WTC11 (cell line): Measurements from ENCODE around the gene ENHO. TPM values are rescaled to one million over a fixed set of nuclear protein-coding genes. Genes with fewer than 3 reads are reported as not detected.

Source experiments
- ATAC-seq: fragments of 200-7000 bp; cut with Tn5 transposase; 2 replicates; pipeline ENCODE4 v1.10.0; 2021; ENCODE audit warnings: mild to moderate bottlenecking, moderate library complexity
- CTCF ChIA-PET: fragments of 300-600 bp; sonication (Branson Sonifier 250); formaldehyde crosslinking; loops from one replicate; lab custom pipeline; 2021; ENCODE audit warnings: antibody characterized with exemption; lab: Charles Lee
- POLR2A ChIA-PET: fragments of 350-600 bp; sonication (Branson Sonifier 250); formaldehyde crosslinking; loops from one replicate; lab custom pipeline; 2021; ENCODE audit warnings: antibody characterized with exemption; lab: Charles Lee
- DNase-seq: peaks from one replicate; pipeline ENCODE4 v3.0.0; 2021; ENCODE audit warnings: low spot score
- H3K27ac Mint-ChIP-seq: 2 replicates; pipeline ENCODE4 v1.8.0; 2021; ENCODE audit warnings: mixed read lengths
- H3K27me3 Mint-ChIP-seq: 2 replicates; pipeline ENCODE4 v1.8.0; 2021; ENCODE audit warnings: low read depth, mild to moderate bottlenecking, moderate library complexity, mixed read lengths
- H3K36me3 Mint-ChIP-seq: 2 replicates; pipeline ENCODE4 v1.8.0; 2021; ENCODE audit warnings: mixed read lengths
- H3K4me1 Mint-ChIP-seq: 2 replicates; pipeline ENCODE4 v1.8.0; 2022; ENCODE audit warnings: mixed read lengths
- H3K4me3 Mint-ChIP-seq: 2 replicates; pipeline ENCODE4 v1.8.0; 2021; ENCODE audit warnings: mild to moderate bottlenecking, moderate library complexity, mixed read lengths
- H3K9me3 Mint-ChIP-seq: 2 replicates; pipeline ENCODE4 v1.8.0; 2021; ENCODE audit warnings: mixed read lengths
- ATF1 ChIP-seq: sonication (generic); formaldehyde crosslinking; IDR thresholded peaks from 2 replicates; pipeline ENCODE4 v1.8.1; 2023; ENCODE audit warnings: mild to moderate bottlenecking, moderate library complexity, missing genetic modification reagents
- CREB1 ChIP-seq: sonication (generic); formaldehyde crosslinking; IDR thresholded peaks from 2 replicates; pipeline ENCODE4 v1.8.0; 2023; ENCODE audit warnings: mild to moderate bottlenecking, missing genetic modification reagents
- E2F4 ChIP-seq: sonication (generic); formaldehyde crosslinking; IDR thresholded peaks from 2 replicates; pipeline ENCODE4 v1.8.1; 2022; ENCODE audit warnings: low read depth, mild to moderate bottlenecking, moderate library complexity, missing genetic modification reagents, borderline replicate concordance
- FOXP4 ChIP-seq: sonication (generic); formaldehyde crosslinking; IDR thresholded peaks from 2 replicates; pipeline ENCODE4 v1.8.0; 2022; ENCODE audit warnings: mild to moderate bottlenecking, missing genetic modification reagents
- GTF2I ChIP-seq: fragments of 250-450 bp; sonication (Bioruptor Pico); conservative IDR thresholded peaks from 2 replicates; pipeline ENCODE4 v1.4.0; 2021; ENCODE audit warnings: mild to moderate bottlenecking
- JUN ChIP-seq: sonication (generic); formaldehyde crosslinking; IDR thresholded peaks from 2 replicates; pipeline ENCODE4 v1.8.0; 2023; ENCODE audit warnings: mild to moderate bottlenecking, missing genetic modification reagents
- NR2C2 ChIP-seq: sonication (generic); formaldehyde crosslinking; IDR thresholded peaks from 2 replicates; pipeline ENCODE4 v1.8.0; 2022; ENCODE audit warnings: mild to moderate bottlenecking, missing genetic modification reagents
- NR3C1 ChIP-seq: sonication (generic); formaldehyde crosslinking; conservative IDR thresholded peaks from 2 replicates; pipeline ENCODE4 v1.8.1; 2023; ENCODE audit warnings: low read depth, mild to moderate bottlenecking, missing genetic modification reagents
- RORB ChIP-seq: fragments of 250-450 bp; sonication (Bioruptor Pico); IDR thresholded peaks from 2 replicates; pipeline ENCODE4 v1.9.0; 2021; ENCODE audit warnings: mild to moderate bottlenecking
- SOX15 ChIP-seq: fragments of 250-450 bp; sonication (Bioruptor Pico); IDR thresholded peaks from 2 replicates; pipeline ENCODE4 v1.9.0; 2021; ENCODE audit warnings: mild to moderate bottlenecking
- STAT6 ChIP-seq: sonication (generic); formaldehyde crosslinking; conservative IDR thresholded peaks from 2 replicates; pipeline ENCODE4 v1.8.1; 2023; ENCODE audit warnings: mild to moderate bottlenecking, low read depth, missing genetic modification reagents, moderate library complexity
- ZBTB21 ChIP-seq: sonication (generic); formaldehyde crosslinking; IDR thresholded peaks from 2 replicates; pipeline ENCODE4 v1.8.1; 2023; ENCODE audit warnings: mild to moderate bottlenecking, missing genetic modification reagents, borderline replicate concordance
- total RNA-seq: library from RNA; stranded (reverse); gene quantifications from 3 replicates; pipeline ENCODE4 v1.2.3, GENCODE V29; 2021
- TF ChIP-seq, protein P1 (sequence below): sonication (generic); formaldehyde crosslinking; IDR thresholded peaks from 2 replicates; pipeline ENCODE4 v1.8.1; 2022; ENCODE audit warnings: mild to moderate bottlenecking, missing genetic modification reagents, moderate library complexity, borderline replicate concordance
- TF ChIP-seq, protein P2 (sequence below): sonication (generic); formaldehyde crosslinking; IDR thresholded peaks from 2 replicates; pipeline ENCODE4 v1.8.0; 2022; ENCODE audit warnings: missing genetic modification reagents
- TF ChIP-seq, protein P3 (sequence below): sonication (generic); formaldehyde crosslinking; IDR thresholded peaks from 2 replicates; pipeline ENCODE4 v1.8.0; 2022; ENCODE audit warnings: mild to moderate bottlenecking, missing genetic modification reagents
- TF ChIP-seq, protein P4 (sequence below): sonication (generic); formaldehyde crosslinking; IDR thresholded peaks from 2 replicates; pipeline ENCODE4 v1.8.0; 2023; ENCODE audit warnings: missing genetic modification reagents, mild to moderate bottlenecking, borderline replicate concordance

ENHO gene
- total RNA-seq, 1 experiment from 2014 or later: 28.3 TPM

DNA sequence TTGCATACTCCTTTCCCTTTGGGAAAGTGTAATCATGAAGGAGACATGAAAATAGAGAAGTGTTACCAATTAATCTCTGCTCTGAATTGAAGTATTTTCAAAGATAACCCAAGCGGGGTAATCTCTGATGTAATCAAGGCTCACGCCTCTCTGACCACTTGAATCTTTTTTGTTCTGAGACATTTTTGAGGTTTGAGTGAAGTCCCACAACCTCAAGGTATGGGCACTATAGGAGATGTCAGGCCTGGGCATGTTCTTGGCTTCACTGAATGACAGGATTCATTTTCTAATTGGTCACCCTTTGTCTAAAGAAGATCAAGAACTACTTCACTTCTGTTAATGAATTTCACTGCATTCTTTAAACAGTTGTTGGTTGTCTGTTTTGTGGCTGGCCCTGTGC, 23.7 kb downstream of the ENHO start (continued):
- no peak for TF ChIP-seq STAT6 (CRISPR knock-in tag)

DNA sequence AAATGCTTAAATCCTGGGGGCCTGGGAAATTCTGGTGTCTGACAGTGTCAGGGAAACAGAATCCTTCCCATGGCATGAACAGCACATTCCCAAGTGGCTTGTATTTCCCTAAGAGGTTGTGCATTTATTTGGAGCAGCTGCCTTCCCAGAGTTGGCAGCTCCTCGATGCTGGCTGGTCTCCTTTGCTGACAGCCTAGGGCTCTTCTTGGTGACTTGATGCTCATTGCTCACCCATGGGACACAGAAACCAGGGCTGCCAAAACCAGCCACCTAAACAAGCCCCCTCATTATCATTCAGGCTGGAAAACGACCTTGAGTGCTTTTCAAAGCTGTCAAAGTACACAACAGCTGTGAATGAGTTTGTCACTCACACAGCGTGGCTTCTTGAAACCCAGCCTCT, 24.2 kb downstream of the ENHO start:
- ChIA-PET POLR2A (interaction anchor here (0.6 kb wide), 1 partner anchor 308 kb away, joined by 5 read pairs; no protein-coding TSS in a partner anchor), CTCF (interaction anchor here (1.0 to 4.5 kb wide), 3 partner anchors 12 to 95 kb away, joined by 3 to 27 read pairs (median 6); no protein-coding TSS in a partner anchor)
- H3K4me1 Mint-ChIP-seq: peaks cover 12% of the 10 kb centered on the region
- no peak for ATAC-seq
- TF ChIP-seq CREB1 (CRISPR knock-in tag): no peak
- TF ChIP-seq ATF1 (CRISPR knock-in tag): no peak
- no peak for TF ChIP-seq RORB (CRISPR knock-in tag)
- TF ChIP-seq, protein P1, sequence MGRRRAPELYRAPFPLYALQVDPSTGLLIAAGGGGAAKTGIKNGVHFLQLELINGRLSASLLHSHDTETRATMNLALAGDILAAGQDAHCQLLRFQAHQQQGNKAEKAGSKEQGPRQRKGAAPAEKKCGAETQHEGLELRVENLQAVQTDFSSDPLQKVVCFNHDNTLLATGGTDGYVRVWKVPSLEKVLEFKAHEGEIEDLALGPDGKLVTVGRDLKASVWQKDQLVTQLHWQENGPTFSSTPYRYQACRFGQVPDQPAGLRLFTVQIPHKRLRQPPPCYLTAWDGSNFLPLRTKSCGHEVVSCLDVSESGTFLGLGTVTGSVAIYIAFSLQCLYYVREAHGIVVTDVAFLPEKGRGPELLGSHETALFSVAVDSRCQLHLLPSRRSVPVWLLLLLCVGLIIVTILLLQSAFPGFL (CRISPR knock-in tag): no peak
- TF ChIP-seq ZBTB21: no peak
- TF ChIP-seq, protein P2, sequence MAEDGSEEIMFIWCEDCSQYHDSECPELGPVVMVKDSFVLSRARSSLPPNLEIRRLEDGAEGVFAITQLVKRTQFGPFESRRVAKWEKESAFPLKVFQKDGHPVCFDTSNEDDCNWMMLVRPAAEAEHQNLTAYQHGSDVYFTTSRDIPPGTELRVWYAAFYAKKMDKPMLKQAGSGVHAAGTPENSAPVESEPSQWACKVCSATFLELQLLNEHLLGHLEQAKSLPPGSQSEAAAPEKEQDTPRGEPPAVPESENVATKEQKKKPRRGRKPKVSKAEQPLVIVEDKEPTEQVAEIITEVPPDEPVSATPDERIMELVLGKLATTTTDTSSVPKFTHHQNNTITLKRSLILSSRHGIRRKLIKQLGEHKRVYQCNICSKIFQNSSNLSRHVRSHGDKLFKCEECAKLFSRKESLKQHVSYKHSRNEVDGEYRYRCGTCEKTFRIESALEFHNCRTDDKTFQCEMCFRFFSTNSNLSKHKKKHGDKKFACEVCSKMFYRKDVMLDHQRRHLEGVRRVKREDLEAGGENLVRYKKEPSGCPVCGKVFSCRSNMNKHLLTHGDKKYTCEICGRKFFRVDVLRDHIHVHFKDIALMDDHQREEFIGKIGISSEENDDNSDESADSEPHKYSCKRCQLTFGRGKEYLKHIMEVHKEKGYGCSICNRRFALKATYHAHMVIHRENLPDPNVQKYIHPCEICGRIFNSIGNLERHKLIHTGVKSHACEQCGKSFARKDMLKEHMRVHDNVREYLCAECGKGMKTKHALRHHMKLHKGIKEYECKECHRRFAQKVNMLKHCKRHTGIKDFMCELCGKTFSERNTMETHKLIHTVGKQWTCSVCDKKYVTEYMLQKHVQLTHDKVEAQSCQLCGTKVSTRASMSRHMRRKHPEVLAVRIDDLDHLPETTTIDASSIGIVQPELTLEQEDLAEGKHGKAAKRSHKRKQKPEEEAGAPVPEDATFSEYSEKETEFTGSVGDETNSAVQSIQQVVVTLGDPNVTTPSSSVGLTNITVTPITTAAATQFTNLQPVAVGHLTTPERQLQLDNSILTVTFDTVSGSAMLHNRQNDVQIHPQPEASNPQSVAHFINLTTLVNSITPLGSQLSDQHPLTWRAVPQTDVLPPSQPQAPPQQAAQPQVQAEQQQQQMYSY: no peak
- no peak for TF ChIP-seq GTF2I (CRISPR knock-in tag)
- TF ChIP-seq, protein P3, sequence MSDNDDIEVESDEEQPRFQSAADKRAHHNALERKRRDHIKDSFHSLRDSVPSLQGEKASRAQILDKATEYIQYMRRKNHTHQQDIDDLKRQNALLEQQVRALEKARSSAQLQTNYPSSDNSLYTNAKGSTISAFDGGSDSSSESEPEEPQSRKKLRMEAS (CRISPR knock-in tag): no peak
- TF ChIP-seq E2F4 (CRISPR knock-in tag): no peak
- no peak overlapping the region for H3K27ac Mint-ChIP-seq
- DNase-seq: no peak
- H3K4me3 Mint-ChIP-seq: no peak overlapping the region
- H3K36me3 Mint-ChIP-seq: no peaks in the 10 kb centered on the region
- H3K27me3 Mint-ChIP-seq: peaks cover 4% of the 10 kb centered on the region; the same call in 1 of the 2 replicates
- no peaks in the 10 kb centered on the region for H3K9me3 Mint-ChIP-seq

DNA sequence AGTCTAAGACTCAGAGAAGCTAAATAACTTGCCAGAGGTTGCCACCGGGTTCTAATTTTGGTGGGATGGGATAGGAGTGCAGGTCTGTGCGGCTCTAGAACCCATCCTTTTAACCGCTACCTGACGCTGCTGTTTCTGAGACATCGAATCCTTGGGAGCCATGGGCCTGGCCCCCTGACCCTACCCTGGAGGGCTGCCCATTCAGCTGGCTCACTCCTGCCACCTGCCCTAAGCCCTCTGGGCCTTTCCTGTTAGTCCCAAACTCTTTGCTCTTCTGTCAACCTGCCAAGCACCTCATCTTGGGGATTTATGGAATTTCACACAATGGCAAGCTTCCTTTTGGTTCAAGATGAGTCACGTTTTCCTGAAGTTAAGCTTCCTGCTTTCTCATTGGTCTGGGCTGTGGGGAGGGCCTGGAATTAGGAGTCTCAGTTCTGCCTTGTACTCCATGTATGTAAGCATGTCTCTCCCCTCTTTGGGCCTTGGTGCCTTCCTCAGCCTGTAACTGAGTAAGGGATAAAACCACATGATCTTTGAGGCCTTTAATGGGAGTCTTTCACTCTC, 26.6 kb downstream of the ENHO start:
- Mint-ChIP-seq H3K36me3 (no peaks in the 10 kb centered on the region), H3K27me3 (peaks cover 4% of the 10 kb centered on the region; the same call in 1 of the 2 replicates)
- DNase-seq: no peak
- TF ChIP-seq, protein P3 (CRISPR knock-in tag): no peak
- TF ChIP-seq NR2C2 (CRISPR knock-in tag) (no peak), NR3C1 (no peak), JUN (CRISPR knock-in tag) (no peak), SOX15 (CRISPR knock-in tag) (no peak), FOXP4 (CRISPR knock-in tag) (no peak)
- TF ChIP-seq, protein P4, sequence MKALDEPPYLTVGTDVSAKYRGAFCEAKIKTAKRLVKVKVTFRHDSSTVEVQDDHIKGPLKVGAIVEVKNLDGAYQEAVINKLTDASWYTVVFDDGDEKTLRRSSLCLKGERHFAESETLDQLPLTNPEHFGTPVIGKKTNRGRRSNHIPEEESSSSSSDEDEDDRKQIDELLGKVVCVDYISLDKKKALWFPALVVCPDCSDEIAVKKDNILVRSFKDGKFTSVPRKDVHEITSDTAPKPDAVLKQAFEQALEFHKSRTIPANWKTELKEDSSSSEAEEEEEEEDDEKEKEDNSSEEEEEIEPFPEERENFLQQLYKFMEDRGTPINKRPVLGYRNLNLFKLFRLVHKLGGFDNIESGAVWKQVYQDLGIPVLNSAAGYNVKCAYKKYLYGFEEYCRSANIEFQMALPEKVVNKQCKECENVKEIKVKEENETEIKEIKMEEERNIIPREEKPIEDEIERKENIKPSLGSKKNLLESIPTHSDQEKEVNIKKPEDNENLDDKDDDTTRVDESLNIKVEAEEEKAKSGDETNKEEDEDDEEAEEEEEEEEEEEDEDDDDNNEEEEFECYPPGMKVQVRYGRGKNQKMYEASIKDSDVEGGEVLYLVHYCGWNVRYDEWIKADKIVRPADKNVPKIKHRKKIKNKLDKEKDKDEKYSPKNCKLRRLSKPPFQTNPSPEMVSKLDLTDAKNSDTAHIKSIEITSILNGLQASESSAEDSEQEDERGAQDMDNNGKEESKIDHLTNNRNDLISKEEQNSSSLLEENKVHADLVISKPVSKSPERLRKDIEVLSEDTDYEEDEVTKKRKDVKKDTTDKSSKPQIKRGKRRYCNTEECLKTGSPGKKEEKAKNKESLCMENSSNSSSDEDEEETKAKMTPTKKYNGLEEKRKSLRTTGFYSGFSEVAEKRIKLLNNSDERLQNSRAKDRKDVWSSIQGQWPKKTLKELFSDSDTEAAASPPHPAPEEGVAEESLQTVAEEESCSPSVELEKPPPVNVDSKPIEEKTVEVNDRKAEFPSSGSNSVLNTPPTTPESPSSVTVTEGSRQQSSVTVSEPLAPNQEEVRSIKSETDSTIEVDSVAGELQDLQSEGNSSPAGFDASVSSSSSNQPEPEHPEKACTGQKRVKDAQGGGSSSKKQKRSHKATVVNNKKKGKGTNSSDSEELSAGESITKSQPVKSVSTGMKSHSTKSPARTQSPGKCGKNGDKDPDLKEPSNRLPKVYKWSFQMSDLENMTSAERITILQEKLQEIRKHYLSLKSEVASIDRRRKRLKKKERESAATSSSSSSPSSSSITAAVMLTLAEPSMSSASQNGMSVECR (CRISPR knock-in tag): no peak
- TF ChIP-seq, all 79 proteins: peak for 0
- ATAC-seq: no peak
- H3K4me3 Mint-ChIP-seq: no peak overlapping the region
- ChIA-PET POLR2A (no interaction called here), CTCF (interaction anchor here (0.6 to 4.5 kb wide), 7 partner anchors 14 to 393 kb away, joined by 3 to 27 read pairs (median 5); no protein-coding TSS in a partner anchor)
- H3K9me3 Mint-ChIP-seq: no peaks in the 10 kb centered on the region
- peaks cover 10% of the 10 kb centered on the region; the same call in 1 of the 2 replicates for H3K4me1 Mint-ChIP-seq
- H3K27ac Mint-ChIP-seq: no peak overlapping the region
